GM20000 (cell line): ENCODE results near the gene CCDC73.
A peak's percentile ranks its signal among the peaks of the same experiment; 100 is the strongest.
"Not testable (repeated sequence)": the region's sequence is repeated elsewhere in the genome, so short reads cannot be mapped to it uniquely, and the experiment has no call there.

Experiments
- DNase-seq: peaks from one replicate; pipeline ENCODE4 v3.0.0; 2012; ENCODE audit warnings: low spot score
- CTCF ChIP-seq: IDR thresholded peaks from 2 replicates; pipeline ENCODE4 v1.5.1; 2012; ENCODE audit warnings: mild to moderate bottlenecking, control low read depth; ENCODE audit errors: extremely low read depth, missing control alignments

The CCDC73 gene

GRCh38 chr11:32729976-32730375, 64.5 kb downstream of the CCDC73 start:
- no peak for DNase-seq
- no peak for TF ChIP-seq CTCF

GRCh38 chr11:32723332-32723731, 71.1 kb downstream of the CCDC73 start:
- no peak for DNase-seq
- TF ChIP-seq CTCF: no peak

DNA sequence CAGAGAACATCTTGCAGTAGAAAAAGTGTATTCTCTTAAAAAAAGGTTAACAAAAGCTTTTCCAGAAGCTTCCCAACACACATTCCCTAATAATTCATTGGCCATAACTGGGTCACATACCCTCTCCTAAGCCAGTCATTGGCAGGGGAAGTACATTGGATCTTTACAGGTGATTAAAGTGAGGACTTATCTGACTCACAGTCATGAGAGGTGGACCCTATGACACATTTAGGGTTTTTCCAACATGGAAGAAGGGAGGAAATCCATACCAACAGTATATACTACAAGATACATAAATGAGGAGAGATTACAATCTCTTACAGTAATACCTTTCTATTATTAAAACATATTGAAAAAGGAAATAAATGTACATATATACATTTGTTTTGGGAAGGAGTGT, 72.2 kb downstream of the CCDC73 start:
- no peak for TF ChIP-seq CTCF
- DNase-seq: no peak

DNA sequence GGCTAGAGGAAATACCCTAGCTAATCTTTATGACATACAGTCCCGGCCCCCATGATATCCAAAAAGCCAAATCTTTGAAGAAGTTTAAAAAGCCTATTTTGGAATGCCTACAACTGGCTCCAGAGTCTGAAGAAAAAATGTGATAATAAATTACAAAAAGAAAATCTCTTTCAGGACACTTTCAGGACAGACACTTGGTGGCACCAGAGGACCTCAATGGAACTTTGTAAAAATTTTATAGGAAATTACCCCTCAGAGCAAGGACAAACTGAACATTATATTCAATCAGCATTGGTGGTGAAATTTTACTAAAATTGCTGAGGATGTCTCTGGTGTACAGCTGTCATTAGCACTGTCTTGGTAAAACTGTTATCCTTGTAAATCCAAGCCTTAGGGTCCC, 81.0 kb downstream of the CCDC73 start:
- TF ChIP-seq CTCF: no peak
- DNase-seq: no peak

- DNase-seq: not testable (repeated sequence)
Observed at GRCh38 chr11:32708978-32709377, 85.5 kb downstream of the CCDC73 start.

DNA sequence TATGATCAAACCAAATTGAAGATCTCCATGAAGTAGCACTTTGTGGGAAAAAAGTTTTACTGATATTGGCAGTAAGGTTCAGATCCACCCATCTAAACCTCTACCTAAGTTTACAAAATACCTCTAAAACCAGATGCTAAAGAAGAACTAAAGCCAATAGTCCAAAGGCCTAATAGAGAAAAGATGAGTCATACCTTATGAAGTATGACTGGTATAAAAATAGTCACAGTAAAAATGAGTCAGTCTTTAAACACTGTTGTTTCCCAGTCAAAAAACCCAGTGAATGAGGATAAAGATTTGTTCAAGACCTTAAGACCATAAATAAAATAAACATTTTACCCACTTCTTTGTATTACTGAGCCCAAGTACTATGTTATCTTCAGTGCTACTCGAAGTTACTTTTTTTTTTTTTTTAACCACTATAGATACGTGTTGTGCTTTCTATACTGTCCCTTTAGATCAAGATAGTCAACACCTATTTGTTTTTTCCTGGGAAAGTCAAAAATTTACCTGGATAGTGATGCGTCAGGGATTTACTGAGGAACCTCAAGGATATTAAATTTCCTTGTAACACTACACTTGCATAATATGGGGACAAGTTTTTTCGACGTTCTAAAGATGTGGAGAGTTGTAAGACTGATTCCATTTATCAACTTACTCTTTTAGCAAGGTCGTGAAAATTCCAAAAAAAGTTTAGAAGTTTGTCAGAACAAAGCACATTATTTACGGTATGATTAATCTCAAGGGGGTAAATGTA, 87.3 kb downstream of the CCDC73 start:
- TF ChIP-seq CTCF: no peak
- peak; percentile 49 for DNase-seq

- TF ChIP-seq CTCF: no peak
- DNase-seq: no peak
Observed at GRCh38 chr11:32705309-32706033, 89.0 kb downstream of the CCDC73 start.
